H1 (cell line): ENCODE results near the gene AIFM3. TPM values are rescaled to one million over a fixed set of nuclear protein-coding genes. Genes with fewer than 3 reads are reported as not detected.
A peak's percentile ranks its signal among the peaks of the same experiment; 100 is the strongest.

Source experiments
- CREB1 ChIP-seq: IDR thresholded peaks from 2 replicates; pipeline ENCODE4 v1.6.1; 2012; ENCODE audit warnings: inconsistent platforms
- EGR1 ChIP-seq: IDR thresholded peaks from 2 replicates; pipeline ENCODE4 v1.6.1; 2011; ENCODE audit warnings: low read depth, low read length, borderline replicate concordance
- KDM4A ChIP-seq: IDR thresholded peaks from one replicate; pipeline ENCODE4 v1.7.1; 2012; ENCODE audit warnings: low read depth, mild to moderate bottlenecking, moderate library complexity, low read length, inconsistent platforms; ENCODE audit not compliant: severe bottlenecking
- RXRA ChIP-seq: IDR thresholded peaks from 2 replicates; pipeline ENCODE4 v1.6.1; 2011; ENCODE audit warnings: low read depth, mild to moderate bottlenecking, low read length, moderate library complexity; ENCODE audit not compliant: insufficient read depth
- TAF1 ChIP-seq: IDR thresholded peaks from 2 replicates; pipeline ENCODE4 v1.6.1; 2011; ENCODE audit warnings: mild to moderate bottlenecking, low read depth, low read length
- TAF7 ChIP-seq: optimal IDR thresholded peaks from 2 replicates; pipeline ENCODE3; 2011; ENCODE audit warnings: low read depth, mild to moderate bottlenecking, inconsistent platforms, low read length, moderate library complexity, borderline replicate concordance
- TBP ChIP-seq: IDR thresholded peaks from 2 replicates; pipeline ENCODE4 v1.6.1; 2011; ENCODE audit warnings: low read depth, low read length, improper control_type of control experiment
- YY1 ChIP-seq: IDR thresholded peaks from 2 replicates; pipeline ENCODE4 v1.6.1; 2011; ENCODE audit warnings: low read depth, mild to moderate bottlenecking, low read length
- polyA plus RNA-seq, 7 experiments: library from polyadenylated mRNA; depleted of rRNA in 3 of 7; stranded (reverse) in 5 of 7; unstranded in 2 of 7; fragments of >200 nt in 5 of 7; fragments of 200-250 nt in 2 of 7; gene quantifications; 1 replicate in 5 of 7; 2 replicates in 1 of 7; 4 replicates in 1 of 7; pipeline versions ENCODE4 v1.2.1 to v1.2.3, GENCODE V29; 2011 to 2013; ENCODE audit warnings: missing spikeins in 2 of 7, mixed read lengths in 2 of 7
- total RNA-seq: library from RNA; stranded (reverse); fragmentation: NEBNext Ultra II Directional; extraction: Animal tissue kit (Norgen Biotek cat#: 25700); gene quantifications from 2 replicates; pipeline ENCODE4 v1.2.1, GENCODE V29; 2021
- TF ChIP-seq, protein P1 (sequence below): IDR thresholded peaks from 2 replicates; pipeline ENCODE4 v1.6.1; 2011; ENCODE audit warnings: low read depth, mild to moderate bottlenecking, low read length; ENCODE audit not compliant: insufficient read depth

Gene AIFM3
- total and polyA plus RNA-seq, 2 of the 8 experiments (the other 6 are each of a cell fraction or from before 2014, with no cell fraction given), result 0.86 to 1.4 TPM

DNA sequence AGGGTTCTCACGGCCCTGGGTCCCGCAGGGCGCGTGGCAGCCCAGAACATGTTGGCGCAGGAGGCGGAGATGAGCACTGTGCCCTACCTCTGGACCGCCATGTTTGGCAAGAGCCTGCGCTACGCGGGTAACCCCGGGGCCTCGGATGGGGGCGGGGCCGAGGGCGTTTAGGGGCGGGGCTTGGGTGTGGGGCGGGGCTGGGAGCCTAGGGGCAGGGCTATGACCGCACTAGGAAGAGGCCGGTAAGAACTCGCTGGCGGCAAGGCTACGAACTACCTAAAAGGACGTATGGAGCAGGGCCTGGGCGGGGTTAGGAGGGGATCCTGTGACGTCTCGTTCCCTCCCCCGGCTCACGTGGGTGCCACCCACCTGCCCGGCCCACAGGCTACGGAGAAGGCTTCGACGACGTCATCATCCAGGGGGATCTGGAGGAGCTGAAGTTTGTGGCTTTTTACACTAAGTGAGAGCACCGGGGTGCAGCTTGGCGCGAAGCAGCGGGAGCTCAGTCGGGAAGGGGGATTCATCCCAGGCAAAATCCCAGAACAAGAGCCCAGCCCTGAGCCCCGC is 12.3 kb downstream of the AIFM3 start (continued):
- peak; percentile 40; the same call in 1 of the 2 replicates for TF ChIP-seq TBP
- peak; percentile 82 for TF ChIP-seq CREB1
- no peak for TF ChIP-seq RXRA
- TF ChIP-seq EGR1, result 0 out of 2 replicates have a peak, but pooled peaks have one; percentile 28
- TF ChIP-seq YY1, result peak; percentile 87
- peak; percentile 35 for TF ChIP-seq KDM4A
- peak; percentile 39 for TF ChIP-seq TAF7
- TF ChIP-seq, protein P1, sequence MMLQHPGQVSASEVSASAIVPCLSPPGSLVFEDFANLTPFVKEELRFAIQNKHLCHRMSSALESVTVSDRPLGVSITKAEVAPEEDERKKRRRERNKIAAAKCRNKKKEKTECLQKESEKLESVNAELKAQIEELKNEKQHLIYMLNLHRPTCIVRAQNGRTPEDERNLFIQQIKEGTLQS, result no peak
- TF ChIP-seq TAF1, result peak; percentile 63; the same call in 1 of the 2 replicates
